AG09319 (cell line): ENCODE measurements around the gene AGBL1.

Experiments used
- DNase-seq: peaks from one replicate; pipeline ENCODE4 v3.0.0-alpha.2; 2010; ENCODE audit warnings: low read depth; ENCODE audit errors: extremely low read depth
- TF ChIP-seq, protein P1 (sequence below): IDR thresholded peaks from 2 replicates; pipeline ENCODE4 v1.5.1; 2011; ENCODE audit warnings: low read depth, mild to moderate bottlenecking, inconsistent platforms, low read length, moderate library complexity

AGBL1 gene

DNA sequence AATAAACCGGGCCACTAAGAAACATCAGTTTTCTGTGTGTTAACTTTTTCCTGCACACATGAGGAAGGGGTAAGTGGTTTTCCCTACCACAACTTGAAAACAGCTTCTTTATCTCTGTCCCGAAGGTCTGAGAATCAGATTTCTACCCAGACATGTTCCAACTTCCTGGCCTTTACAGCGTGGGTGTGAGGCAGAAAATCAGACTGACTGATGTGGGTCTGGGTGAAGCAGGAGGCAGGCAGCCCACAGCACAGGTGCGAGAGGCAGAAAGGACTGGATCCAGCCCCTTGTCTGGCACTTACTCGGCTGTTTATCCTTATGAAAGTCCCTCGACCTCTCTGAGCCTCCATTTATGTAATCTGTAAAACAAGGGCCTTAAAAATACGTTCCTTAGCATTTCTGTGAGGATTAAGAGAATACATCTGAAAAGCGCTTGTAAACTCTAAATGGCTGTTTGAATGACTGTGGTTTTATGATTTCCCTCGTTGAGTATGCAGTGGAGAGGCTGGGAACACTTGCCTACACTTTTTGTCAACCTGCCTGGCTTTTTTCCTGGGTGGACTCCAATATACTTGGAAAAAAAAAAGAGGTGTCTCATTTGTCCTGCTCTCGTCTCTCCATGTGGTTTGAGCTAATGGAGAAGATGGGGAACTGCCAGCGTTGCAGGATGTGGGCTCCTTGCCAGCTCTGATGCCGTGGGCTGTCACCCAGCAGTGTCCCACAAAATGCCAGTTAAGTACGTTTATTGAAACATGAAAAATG, 3.1 kb downstream of the AGBL1 start:
- no peak for DNase-seq
- TF ChIP-seq, protein P1, sequence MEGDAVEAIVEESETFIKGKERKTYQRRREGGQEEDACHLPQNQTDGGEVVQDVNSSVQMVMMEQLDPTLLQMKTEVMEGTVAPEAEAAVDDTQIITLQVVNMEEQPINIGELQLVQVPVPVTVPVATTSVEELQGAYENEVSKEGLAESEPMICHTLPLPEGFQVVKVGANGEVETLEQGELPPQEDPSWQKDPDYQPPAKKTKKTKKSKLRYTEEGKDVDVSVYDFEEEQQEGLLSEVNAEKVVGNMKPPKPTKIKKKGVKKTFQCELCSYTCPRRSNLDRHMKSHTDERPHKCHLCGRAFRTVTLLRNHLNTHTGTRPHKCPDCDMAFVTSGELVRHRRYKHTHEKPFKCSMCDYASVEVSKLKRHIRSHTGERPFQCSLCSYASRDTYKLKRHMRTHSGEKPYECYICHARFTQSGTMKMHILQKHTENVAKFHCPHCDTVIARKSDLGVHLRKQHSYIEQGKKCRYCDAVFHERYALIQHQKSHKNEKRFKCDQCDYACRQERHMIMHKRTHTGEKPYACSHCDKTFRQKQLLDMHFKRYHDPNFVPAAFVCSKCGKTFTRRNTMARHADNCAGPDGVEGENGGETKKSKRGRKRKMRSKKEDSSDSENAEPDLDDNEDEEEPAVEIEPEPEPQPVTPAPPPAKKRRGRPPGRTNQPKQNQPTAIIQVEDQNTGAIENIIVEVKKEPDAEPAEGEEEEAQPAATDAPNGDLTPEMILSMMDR, result no peak

- DNase-seq, result no peak
- TF ChIP-seq, protein P1, result no peak
These were observed 8.1 kb downstream of the AGBL1 start for GRCh38 chr15:86087808-86088207.

- no peak for DNase-seq
- TF ChIP-seq, protein P1, result no peak
These were observed 9.8 kb downstream of the AGBL1 start for GRCh38 chr15:86089422-86089821.

GRCh38 chr15:86101818-86102217, 22.1 kb downstream of the AGBL1 start:
- DNase-seq, result no peak
- TF ChIP-seq, protein P1, result no peak

GRCh38 chr15:86103825-86104224, 24.2 kb downstream of the AGBL1 start:
- no peak for DNase-seq
- TF ChIP-seq, protein P1, result no peak

DNA sequence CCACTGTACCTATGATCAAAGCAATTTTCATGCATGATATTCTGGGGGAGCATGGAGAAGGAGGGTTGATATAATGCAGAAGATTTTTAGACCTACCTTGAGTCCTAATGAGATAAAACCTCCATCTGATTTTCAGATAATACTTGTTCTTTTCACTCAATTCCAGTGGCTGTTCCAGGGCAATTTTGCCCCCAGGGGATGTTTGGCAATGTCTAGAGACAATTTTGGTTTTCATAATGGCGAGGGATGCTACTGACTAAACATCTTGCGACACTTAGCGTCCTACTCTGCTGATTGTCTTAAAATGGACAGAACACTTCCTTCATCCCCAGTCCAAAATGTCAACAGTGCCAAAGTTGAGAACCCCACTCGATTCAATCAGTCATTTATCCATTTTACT, 26.6 kb downstream of the AGBL1 start:
- TF ChIP-seq, protein P1, result no peak
- no peak for DNase-seq

GRCh38 chr15:86115145-86115801, 35.6 kb downstream of the AGBL1 start:
- no peak for DNase-seq
- TF ChIP-seq, protein P1, result no peak
